GM18499 (cell line): ENCODE results near the gene CORO6.

Experiments used
- ATAC-seq: cut with Tn5 transposase; IDR thresholded peaks from one replicate; pipeline ENCODE4 v1.9.1; 2021; ENCODE audit warnings: moderate number of reproducible peaks; ENCODE audit not compliant: insufficient read depth, unreplicated experiment

Gene CORO6

GRCh38 chr17:29592850-29593551 is 29.7 kb downstream of the CORO6 start, which contains the start of gene ANKRD13B:
Gene ANKRD13B, plus strand, starts transcription at chr17:29593132. Its CDS starts 490 bp downstream, at chr17:29593622.
- ATAC-seq: no peak

GRCh38 chr17:29591737-29592608 is 30.7 kb downstream of the CORO6 start:
- no peak for ATAC-seq

GRCh38 chr17:29591146-29591736 is 31.5 kb downstream of the CORO6 start:
- ATAC-seq: no peak

- no peak for ATAC-seq
Measured at GRCh38 chr17:29590411-29591145, 32.1 kb downstream of the CORO6 start.

- no peak for ATAC-seq
Measured at GRCh38 chr17:29589524-29590410, 32.9 kb downstream of the CORO6 start, which contains the start of gene GIT1. Gene GIT1, minus strand, starts transcription at chr17:29589648. Its CDS starts 270 bp downstream, at chr17:29589378.

- no peak for ATAC-seq
Measured at GRCh38 chr17:29588562-29589411, 33.9 kb downstream of the CORO6 start.

GRCh38 chr17:29588017-29588561 is 34.6 kb downstream of the CORO6 start:
- ATAC-seq: no peak

- no peak for ATAC-seq
Measured at GRCh38 chr17:29587591-29587990, 35.1 kb downstream of the CORO6 start.

GRCh38 chr17:29586676-29587469 is 35.8 kb downstream of the CORO6 start:
- no peak for ATAC-seq

- no peak for ATAC-seq
Measured at GRCh38 chr17:29585080-29585751, 37.5 kb downstream of the CORO6 start.

GRCh38 chr17:29584452-29585079 is 38.1 kb downstream of the CORO6 start:
- no peak for ATAC-seq

- ATAC-seq: no peak
Measured at GRCh38 chr17:29583324-29584248, 39.1 kb downstream of the CORO6 start.

GRCh38 chr17:29582772-29583171 is 39.9 kb downstream of the CORO6 start:
- ATAC-seq: no peak

- no peak for ATAC-seq
Measured at GRCh38 chr17:29582254-29582765, 40.4 kb downstream of the CORO6 start.

GRCh38 chr17:29581583-29582253 is 41.0 kb downstream of the CORO6 start:
- ATAC-seq: no peak
